Mucosa of descending colon (tissue), 3 donors: ENCODE data around the gene PPP3CA. TPM values are rescaled to one million over a fixed set of nuclear protein-coding genes. Genes with fewer than 3 reads are reported as not detected.

Experiments
- ATAC-seq: fragments of 200-7000 bp; cut with Tn5 transposase; one replicate; pipeline ENCODE4 v1.9.1; 2020; ENCODE audit warnings: mild to moderate bottlenecking, moderate library complexity
- DNase-seq, 3 donors: peaks; one replicate each; pipeline ENCODE4 v3.0.0-alpha.2; 2020
- H3K36me3 ChIP-seq: fragments of 200-600 bp; one replicate; pipeline ENCODE4 v1.8.0; 2021; ENCODE audit warnings: low read depth, mild to moderate bottlenecking
- H3K4me1 ChIP-seq: fragments of 200-600 bp; one replicate; pipeline ENCODE4 v1.8.0; 2021; ENCODE audit warnings: low read depth, mild to moderate bottlenecking
- H3K4me3 ChIP-seq: fragments of 200-600 bp; one replicate; pipeline ENCODE4 v1.8.0; 2021; ENCODE audit warnings: mild to moderate bottlenecking
- H3K9me3 ChIP-seq: fragments of 200-600 bp; one replicate; pipeline ENCODE4 v1.8.0; 2021; ENCODE audit warnings: mild to moderate bottlenecking
- CTCF ChIP-seq: fragments of 200-600 bp; IDR thresholded peaks from one replicate; pipeline ENCODE4 v1.8.0; 2022; ENCODE audit warnings: antibody characterized with exemption, mild to moderate bottlenecking
- intact Hi-C, 2 donors: fragments of 100-400 bp; cut with DNase I in 1 of 2; cut with micrococcal nuclease in 1 of 2; formaldehyde crosslinking; loops; one replicate each; pipeline versions ENCODE4 v1.11.0 to v1.11.1; 2022; cut with DNase I, micrococcal nuclease
- total RNA-seq, 3 donors: library from RNA; stranded (reverse); fragmentation: NEBNext Ultra II Directional in 2 of 3; extraction: Animal tissue kit (Norgen Biotek cat#: 25700) in 2 of 3; gene quantifications; one replicate each; pipeline versions ENCODE4 v1.2.1 to v1.2.4, GENCODE V29; 2021 to 2023
- donor health status: DM: no; HTN: no; CAD: no; lungs with moderate emphysema.
- donor health status: DM: no; HTN: no; CAD: no.
- donor health status: DM: no; HTN: yes; CAD: no.

Gene PPP3CA
- total RNA-seq, 3 donors from 2014 or later, result 38.3 to 47.6 (median 40.4) TPM

GRCh38 chr4:101277671-101278070, 69.7 kb downstream of the PPP3CA start:
- H3K36me3 ChIP-seq, result no peaks in the 10 kb centered on the region
- no peak for TF ChIP-seq CTCF
- intact Hi-C loops, result no loop called here
- DNase-seq, result no peak
- H3K4me1 ChIP-seq, result no peaks in the 10 kb centered on the region
- H3K9me3 ChIP-seq, result no peaks in the 10 kb centered on the region
- no peak for ATAC-seq
- H3K4me3 ChIP-seq, result no peak overlapping the region

GRCh38 chr4:101276661-101277060, 70.7 kb downstream of the PPP3CA start:
- DNase-seq (no peak), ATAC-seq (no peak)
- intact Hi-C loops, result no loop called here
- H3K4me1 ChIP-seq, result no peaks in the 10 kb centered on the region
- TF ChIP-seq CTCF, result no peak
- H3K36me3 ChIP-seq, result no peaks in the 10 kb centered on the region
- no peak overlapping the region for H3K4me3 ChIP-seq
- H3K9me3 ChIP-seq, result no peaks in the 10 kb centered on the region

- Histone ChIP-seq H3K4me3 (no peak overlapping the region), H3K36me3 (no peaks in the 10 kb centered on the region), H3K9me3 (no peaks in the 10 kb centered on the region), H3K4me1 (no peaks in the 10 kb centered on the region)
- intact Hi-C loops, result no loop called here
- DNase-seq (no peak), ATAC-seq (no peak)
- no peak for TF ChIP-seq CTCF
Measured at GRCh38 chr4:101274888-101275752, 72.2 kb downstream of the PPP3CA start.

GRCh38 chr4:101271516-101271915, 75.8 kb downstream of the PPP3CA start:
- no peak for ATAC-seq
- no peak for TF ChIP-seq CTCF
- intact Hi-C loops, result no loop called here
- Histone ChIP-seq H3K4me1 (no peaks in the 10 kb centered on the region), H3K36me3 (no peaks in the 10 kb centered on the region), H3K9me3 (no peaks in the 10 kb centered on the region), H3K4me3 (no peak overlapping the region)
- no peak for DNase-seq

GRCh38 chr4:101269682-101270081, 77.6 kb downstream of the PPP3CA start:
- no peaks in the 10 kb centered on the region for H3K36me3 ChIP-seq
- TF ChIP-seq CTCF, result no peak
- H3K4me1 ChIP-seq, result no peaks in the 10 kb centered on the region
- no peak overlapping the region for H3K4me3 ChIP-seq
- DNase-seq, result no peak
- no peaks in the 10 kb centered on the region for H3K9me3 ChIP-seq
- ATAC-seq, result no peak
- intact Hi-C loops, result no loop called here

GRCh38 chr4:101265816-101266172, 81.5 kb downstream of the PPP3CA start:
- no peaks in the 10 kb centered on the region for H3K36me3 ChIP-seq
- no peak overlapping the region for H3K4me3 ChIP-seq
- intact Hi-C loops, result no loop called here
- DNase-seq (no peak), ATAC-seq (peak; percentile 54)
- no peak for TF ChIP-seq CTCF
- no peaks in the 10 kb centered on the region for H3K9me3 ChIP-seq
- H3K4me1 ChIP-seq, result no peaks in the 10 kb centered on the region
